ENCODE results near the gene OR4K15.
"Not testable (repeated sequence)": the region's sequence is repeated elsewhere in the genome, so short reads cannot be mapped to it uniquely, and the experiment has no call there.

The OR4K15 gene, protein sequence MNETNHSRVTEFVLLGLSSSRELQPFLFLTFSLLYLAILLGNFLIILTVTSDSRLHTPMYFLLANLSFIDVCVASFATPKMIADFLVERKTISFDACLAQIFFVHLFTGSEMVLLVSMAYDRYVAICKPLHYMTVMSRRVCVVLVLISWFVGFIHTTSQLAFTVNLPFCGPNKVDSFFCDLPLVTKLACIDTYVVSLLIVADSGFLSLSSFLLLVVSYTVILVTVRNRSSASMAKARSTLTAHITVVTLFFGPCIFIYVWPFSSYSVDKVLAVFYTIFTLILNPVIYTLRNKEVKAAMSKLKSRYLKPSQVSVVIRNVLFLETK

DNA sequence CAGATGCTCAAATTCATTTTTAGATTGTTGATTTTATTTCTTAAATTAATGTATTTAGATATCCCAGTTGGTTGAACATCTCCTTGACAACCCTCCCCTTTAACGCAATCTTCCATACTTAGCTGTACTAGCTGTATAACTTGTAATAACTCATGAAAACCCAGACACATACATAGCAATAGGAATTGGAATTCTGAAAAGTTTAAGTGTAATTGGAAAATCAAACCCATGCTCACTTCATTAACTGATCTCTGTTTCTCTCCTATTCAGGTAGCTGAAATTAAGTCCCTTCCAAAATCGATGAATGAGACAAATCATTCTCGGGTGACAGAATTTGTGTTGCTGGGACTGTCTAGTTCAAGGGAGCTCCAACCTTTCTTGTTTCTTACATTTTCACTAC, at the start of gene OR4K15:
TSS of gene OR4K15 (plus strand) at position 301 of the 400 bp plus-strand sequence. CDS start at position 301, 0 bp downstream.
- no peak for DNase-seq (ENCODE audit: low read depth)

DNA sequence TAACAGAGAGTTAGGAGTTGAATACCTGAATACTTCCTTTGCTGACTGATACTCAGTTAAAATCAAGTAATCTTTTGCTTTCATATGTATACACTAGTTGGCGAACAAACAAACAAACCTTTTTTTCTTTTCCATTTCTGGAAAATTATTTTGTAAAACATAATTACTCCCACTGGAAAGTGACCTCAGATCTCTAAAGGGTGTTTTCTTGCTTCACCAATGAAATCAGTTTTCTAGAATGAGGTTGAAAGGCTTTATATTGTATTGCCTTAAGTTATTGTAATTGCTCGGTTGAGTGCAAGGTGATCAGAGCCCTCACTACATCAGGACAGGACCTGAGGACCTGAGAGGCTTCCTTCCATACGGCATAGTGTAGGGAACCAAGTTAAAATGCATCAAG, 44.8 kb upstream of the OR4K15 start, which contains the start of gene OR4K1:
TSS of gene OR4K1 (plus strand) at position 301 of the 400 bp plus-strand sequence. CDS start 4,750 bp downstream, outside the sequence.
- DNase-seq (ENCODE audit: low read depth), result no peak

DNA sequence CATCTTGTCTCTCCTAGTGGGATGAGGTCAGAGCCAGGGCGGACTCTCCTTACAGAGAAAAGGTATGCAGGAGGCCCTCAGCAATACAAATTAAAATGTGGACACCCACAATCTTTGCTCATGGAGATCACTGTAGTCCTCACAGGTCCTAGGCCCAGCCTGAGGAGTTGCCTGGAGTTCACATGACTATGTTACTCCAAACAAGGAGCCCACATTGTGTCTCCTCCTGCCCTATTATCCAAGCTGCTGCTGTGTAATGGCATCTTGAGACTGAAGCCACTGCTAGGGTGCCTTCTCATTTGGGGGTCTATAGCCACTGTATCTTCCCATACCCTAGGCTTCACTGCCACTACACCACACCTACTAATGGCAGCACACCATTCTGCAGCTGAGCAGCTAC, 33.7 kb upstream of the OR4K15 start:
- DNase-seq (ENCODE audit: low read depth), result no peak

DNA sequence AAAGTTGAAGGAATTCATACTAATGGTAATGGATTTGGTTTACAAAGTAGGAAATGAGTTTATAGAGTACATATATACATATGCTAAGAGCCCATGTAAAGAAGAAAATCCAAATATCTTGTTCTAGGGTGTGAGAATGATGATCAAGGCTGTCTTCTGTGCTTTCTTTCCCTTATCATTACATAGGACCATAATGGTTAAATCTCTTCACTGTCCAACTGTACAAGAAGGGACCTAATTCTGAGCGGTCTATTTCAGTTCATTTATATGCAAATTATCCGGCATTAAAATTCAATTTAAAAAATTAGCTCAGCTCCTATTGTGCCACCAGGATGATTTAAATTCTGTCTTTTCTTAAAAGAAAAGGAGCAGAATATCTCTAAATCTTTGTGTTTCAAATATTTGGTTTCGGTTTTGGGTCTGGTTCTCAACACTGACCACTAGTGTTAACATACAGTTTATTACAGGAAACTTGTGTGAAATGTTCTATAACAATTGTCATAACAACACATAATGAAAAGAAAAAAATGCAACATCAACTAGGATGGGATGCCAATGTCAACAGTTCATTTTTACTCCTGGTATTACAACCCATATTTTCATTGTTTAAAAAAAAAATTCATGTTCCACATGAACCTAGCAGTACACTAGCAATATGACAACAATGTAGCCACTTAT, 27.8 kb upstream of the OR4K15 start:
- no peak for DNase-seq (ENCODE audit: low read depth)

DNA sequence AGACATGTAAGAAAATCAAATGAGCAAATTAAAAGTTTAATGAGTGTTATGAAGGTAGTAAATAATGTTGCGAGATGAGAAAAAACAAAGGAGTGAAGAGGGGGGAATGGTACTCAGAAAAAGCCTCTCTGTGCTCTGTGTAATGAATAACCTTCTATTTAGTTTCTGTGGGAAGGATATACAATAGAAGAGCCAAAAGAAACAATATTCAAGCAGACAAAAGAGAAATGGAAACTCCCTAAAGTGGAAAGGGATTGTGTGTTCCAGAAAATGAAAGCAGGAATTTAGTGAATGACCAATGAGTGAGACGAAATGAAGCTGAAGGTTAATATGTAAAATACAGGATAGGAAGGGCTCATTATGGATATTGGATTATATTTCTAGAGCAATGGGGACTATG, 26.2 kb upstream of the OR4K15 start:
- DNase-seq (ENCODE audit: low read depth), result no peak

DNA sequence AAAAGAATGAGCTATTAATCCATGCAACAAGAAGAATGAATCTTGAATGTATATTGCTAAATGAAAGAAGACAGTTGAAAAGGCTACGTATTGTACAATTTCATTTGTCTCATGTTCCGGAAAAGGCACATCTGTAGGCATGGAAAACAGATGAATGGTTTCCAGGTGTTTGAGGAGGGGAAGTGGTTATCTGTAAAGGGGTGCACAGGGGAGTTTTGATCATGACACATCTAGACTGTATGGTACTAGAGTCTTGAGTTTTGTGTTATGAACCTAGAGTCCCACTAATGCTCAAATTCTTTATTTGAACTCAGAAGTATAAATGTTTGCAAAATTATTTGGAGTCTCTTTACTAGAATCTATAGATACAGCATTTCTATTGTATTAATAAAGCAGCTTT, 5.7 kb upstream of the OR4K15 start:
- DNase-seq (ENCODE audit: low read depth), result not testable (repeated sequence)

DNA sequence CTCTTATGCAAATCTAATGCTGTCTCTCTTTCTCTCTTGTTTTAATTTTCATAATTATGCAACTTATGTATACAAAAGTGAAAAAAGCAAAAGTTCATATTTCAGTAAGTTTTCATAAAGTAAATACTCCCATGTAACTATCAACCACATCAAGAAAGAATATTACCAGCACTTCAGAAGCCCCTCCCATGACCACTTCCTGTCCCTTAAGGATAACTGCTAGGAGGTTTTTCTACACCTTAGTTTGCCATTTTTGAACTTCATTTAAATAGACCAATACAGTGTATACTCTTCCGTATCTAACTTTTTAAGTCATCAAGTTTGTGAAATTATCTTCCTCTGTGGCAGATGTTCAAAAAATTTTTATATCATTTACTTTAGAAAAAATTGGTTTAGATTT, 547 bp upstream of the OR4K15 start:
- DNase-seq (ENCODE audit: low read depth), result no peak

DNA sequence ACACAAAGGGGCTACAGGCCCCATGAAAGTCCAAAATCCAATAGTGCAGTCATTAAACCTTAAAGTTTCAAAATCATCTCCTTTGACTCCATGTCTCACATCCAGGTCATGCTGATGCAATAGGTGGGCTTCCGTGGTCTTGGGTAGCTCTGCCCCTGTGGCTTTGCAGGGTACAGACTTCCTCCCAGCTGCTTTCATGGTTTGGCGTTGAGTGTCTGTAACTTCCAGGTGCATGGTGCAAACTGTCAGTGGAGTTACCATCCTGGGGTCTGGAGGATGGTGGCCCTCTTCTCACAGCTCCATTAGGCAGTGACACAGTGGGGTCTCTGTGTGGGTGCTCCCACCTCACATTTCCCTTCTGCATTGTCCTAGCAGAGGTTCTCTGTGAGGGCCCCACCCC, 18.0 kb downstream of the OR4K15 start:
- DNase-seq (ENCODE audit: low read depth), result no peak

DNA sequence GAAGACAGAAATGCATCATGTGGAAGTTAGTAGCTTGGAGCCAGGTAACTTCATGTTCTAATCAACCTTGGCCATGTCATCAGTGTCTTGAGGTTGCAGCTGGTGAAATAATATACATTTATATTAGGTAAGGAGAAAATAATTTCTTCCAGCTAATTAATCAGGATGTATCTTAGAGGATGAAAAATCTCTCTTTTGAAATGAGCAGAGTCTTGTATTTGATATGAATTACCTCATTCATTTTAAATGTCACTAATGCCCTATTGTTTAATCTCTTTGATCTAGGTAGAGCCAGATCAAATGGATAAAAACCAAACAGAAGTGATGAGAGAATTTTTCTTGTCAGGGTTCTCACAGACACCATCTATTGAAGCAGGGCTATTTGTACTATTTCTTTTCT, 26.5 kb downstream of the OR4K15 start, which contains the start of gene OR4Q2:
TSS of gene OR4Q2 (plus strand) at position 301 of the 400 bp plus-strand sequence.
- DNase-seq (ENCODE audit: low read depth), result no peak

DNA sequence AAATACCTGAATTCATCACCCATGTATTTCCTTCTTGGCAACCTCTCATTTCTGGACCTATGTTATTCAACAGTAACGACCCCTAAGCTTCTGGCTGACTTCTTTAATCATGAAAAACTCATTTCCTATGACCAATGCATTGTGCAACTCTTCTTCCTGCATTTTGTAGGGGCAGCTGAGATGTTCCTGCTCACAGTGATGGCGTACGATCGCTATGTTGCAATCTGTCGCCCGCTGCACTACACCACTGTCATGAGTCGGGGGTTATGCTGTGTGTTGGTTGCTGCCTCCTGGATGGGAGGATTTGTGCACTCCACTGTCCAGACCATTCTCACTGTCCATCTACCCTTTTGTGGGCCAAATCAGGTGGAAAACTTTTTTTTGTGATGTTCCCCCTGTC, 26.9 kb downstream of the OR4K15 start:
- DNase-seq (ENCODE audit: low read depth), result no peak

DNA sequence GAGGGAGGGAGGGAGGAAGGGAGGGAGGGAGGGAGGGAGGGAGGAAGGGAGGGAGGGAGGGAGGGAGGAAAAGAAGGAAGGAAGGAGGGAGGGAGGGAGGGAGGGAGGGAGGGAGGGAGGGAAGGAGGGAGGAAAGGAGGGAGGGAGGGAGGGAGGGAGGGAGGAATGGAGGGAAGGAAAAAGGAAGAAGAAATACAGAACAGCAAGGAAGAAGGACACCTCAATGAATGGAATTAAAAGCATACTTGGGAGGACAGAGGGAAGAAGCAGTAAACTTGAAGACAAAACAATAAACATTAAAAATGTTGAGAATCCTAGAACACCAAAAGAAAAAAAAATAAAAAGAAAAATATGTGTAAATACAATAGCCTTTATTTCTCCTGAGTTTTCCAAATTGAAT, 32.8 kb downstream of the OR4K15 start:
- no peak for DNase-seq (ENCODE audit: low read depth)

DNA sequence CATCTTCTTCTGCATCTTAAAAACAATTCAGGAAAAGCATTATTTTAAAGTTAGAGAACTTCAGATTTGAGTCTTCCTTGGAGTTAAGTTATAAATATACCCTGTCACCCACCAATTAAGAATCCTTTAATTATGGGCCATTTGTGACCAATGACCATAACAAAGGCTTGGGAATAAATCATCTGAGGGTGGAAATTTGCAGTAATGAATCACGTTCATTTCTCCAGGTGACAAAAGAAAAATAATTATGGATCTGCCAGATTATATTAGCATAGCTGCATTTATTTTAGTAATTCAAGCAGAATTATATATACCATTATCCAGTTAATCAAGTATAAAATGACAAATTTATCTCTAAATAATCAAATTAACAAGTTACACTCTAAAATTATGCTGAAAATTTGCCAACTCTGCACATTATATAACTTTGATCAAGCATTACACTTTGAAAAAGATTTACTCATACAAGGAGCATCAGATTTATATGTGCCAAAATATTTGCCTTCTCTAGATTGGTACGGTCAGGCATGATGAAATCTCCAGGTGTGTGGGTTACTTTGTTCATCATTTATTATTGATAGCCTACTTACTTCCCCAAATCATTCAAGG, 44.0 kb downstream of the OR4K15 start, which contains the start of gene OR4K14:
TSS of gene OR4K14 (minus strand) at position 51 of the 609 bp plus-strand sequence. CDS start 4,114 bp downstream, outside the sequence.
- no peak for DNase-seq (ENCODE audit: low read depth)

Data from iris pigment epithelial cell (primary cell).